NCI-H345 treated with DMSO at 0.1 percent for 48 hours (cell line): ENCODE measurements around the gene PALD1.

Source experiments
- DNase-seq: peaks from one replicate; lab custom pipeline; 2025; ENCODE audit not compliant: unreplicated experiment; lab: John Stamatoyannopoulos, UW

Gene PALD1

GRCh38 chr10:70478191-70479164, at the start of gene PALD1:
TSS of gene PALD1 (plus strand) at chr10:70478767. CDS start at chr10:70525952, 47,185 bp downstream.
- DNase-seq: no peak

GRCh38 chr10:70430493-70431445, 47.8 kb upstream of the PALD1 start:
- DNase-seq: no peak

- no peak for DNase-seq
Observed at GRCh38 chr10:70432101-70432500, 46.5 kb upstream of the PALD1 start.

GRCh38 chr10:70432561-70433263, 45.9 kb upstream of the PALD1 start:
- DNase-seq: no peak

GRCh38 chr10:70433581-70434280, 44.8 kb upstream of the PALD1 start:
- no peak for DNase-seq

- DNase-seq: no peak
Observed at GRCh38 chr10:70435241-70436085, 43.1 kb upstream of the PALD1 start.

GRCh38 chr10:70437721-70438120, 40.8 kb upstream of the PALD1 start:
- DNase-seq: no peak

- no peak for DNase-seq
Observed at GRCh38 chr10:70440296-70441160, 38.0 kb upstream of the PALD1 start.

GRCh38 chr10:70441161-70441894, 37.2 kb upstream of the PALD1 start, which contains the start of gene NODAL:
TSS of gene NODAL (minus strand) at chr10:70441681. CDS start at chr10:70441667, 14 bp downstream.
- DNase-seq: no peak

GRCh38 chr10:70441895-70442309, 36.7 kb upstream of the PALD1 start:
- DNase-seq: no peak

GRCh38 chr10:70442332-70442988, 36.1 kb upstream of the PALD1 start:
- no peak for DNase-seq

GRCh38 chr10:70444744-70445143, 33.8 kb upstream of the PALD1 start:
- DNase-seq: no peak

GRCh38 chr10:70445718-70446657, 32.6 kb upstream of the PALD1 start:
- DNase-seq: no peak

- no peak for DNase-seq
Observed at GRCh38 chr10:70448236-70448635, 30.3 kb upstream of the PALD1 start.

GRCh38 chr10:70455213-70455630, 23.3 kb upstream of the PALD1 start:
- DNase-seq: no peak

GRCh38 chr10:70456164-70456563, 22.4 kb upstream of the PALD1 start:
- DNase-seq: no peak
